HT-29 (cell line): ENCODE data around the gene NDST4. TPM values are rescaled to one million over a fixed set of nuclear protein-coding genes. Genes with fewer than 3 reads are reported as not detected.

Experiments
- DNase-seq: peaks from one replicate; pipeline ENCODE4 v3.0.0-alpha.2; 2015; ENCODE audit warnings: low spot score
- total RNA-seq: library from RNA; depleted of rRNA; stranded (reverse); fragments of >200 nt; shearing (Covaris generic); gene quantifications from 2 replicates; pipeline ENCODE4 v1.2.3, GENCODE V29; 2014

The NDST4 gene
- total RNA-seq, 1 experiment from 2014 or later = not detected

DNA sequence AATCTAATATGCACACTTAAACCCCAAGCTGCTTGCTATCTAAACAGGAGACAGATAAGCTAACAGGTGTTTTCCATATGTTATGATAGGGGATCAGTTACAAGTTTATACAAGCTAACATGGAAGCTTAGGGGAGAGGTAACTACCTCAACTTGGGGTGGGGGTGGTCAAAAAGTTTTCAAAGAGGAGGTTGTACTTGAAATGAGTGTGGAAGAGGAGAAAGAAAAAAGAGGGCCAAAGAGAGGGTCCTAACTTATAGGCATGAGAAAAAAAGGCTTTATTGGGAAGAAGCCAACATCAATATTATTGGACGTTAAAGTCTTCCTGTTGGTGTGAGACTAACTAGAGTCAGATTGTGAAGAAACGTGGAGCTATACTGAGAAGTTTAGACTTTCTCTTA is 205.9 kb downstream of the NDST4 start:
- no peak for DNase-seq

DNA sequence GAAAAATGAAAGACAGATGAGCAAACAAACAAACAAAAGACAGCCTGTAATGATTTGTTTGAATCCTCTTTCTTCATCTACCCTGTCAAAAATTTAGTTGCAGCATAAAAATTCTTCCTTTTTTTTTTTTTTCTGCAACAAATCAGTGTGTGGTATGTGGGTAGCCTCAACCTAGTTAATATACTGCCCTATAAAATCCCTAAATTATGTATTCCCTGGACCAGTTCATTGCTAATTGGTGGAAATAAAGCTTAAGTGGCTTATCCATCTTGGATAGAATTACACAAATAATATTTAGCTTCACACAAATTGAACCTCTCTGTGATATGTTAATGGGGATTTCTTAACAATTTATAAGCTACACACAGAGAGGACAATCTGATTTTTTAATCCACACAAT is 208.4 kb downstream of the NDST4 start:
- DNase-seq = no peak

DNA sequence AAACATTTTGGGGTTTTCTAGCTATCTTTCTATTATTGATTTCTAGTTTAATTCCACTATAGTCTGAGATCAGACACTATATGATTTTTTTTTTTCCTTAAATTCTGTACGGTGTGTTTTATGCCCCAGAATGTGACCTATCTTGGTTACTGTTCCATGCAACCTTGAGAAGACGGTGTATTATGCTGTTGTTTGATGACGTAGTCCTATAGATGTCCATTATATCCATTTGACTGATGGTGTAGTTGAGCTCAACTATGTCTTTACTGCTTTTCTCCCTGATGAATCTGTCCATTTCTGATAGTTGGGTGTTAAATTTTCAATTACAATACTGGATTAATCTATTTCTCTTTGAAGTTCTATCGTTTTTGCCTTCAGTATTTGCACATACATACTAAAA is 212.5 kb downstream of the NDST4 start:
- no peak for DNase-seq

DNA sequence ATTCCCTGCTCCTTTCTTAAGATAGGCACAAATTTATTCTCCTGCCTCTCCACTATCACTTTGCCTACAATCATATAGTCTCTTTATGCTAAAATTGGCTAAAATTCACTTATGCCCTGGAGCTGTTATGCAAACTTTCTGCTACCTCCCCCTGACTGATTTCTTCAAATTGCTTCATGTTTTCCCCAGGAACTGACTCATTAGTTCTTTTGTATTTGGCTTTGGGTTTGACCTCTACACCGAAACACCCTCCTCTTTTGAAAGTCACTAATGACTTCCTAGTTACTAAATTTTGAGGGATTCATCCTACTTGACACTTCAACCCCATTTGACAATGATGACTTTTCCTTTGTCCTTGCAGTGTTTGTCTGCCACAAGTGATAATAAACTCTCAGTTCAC is 222.6 kb downstream of the NDST4 start:
- no peak for DNase-seq

DNA sequence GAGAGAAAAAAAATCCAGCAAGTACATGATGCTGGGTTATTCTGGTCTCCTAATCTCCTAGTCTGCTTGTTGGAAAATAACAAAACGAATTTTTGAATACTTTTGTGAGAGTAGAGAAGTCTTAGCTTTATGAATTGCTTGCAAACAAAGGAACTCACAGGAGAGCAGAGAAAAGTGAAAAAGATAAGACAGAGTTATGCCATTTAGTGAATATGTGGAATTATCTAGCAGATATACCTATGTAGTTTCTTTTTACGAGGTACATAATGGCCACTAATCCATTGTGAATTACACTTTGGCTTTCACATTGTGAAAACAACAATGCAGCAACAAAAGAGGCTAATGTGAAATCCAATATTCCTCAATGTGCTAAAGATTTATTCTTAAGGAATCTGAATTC is 226.7 kb downstream of the NDST4 start:
- no peak for DNase-seq

DNA sequence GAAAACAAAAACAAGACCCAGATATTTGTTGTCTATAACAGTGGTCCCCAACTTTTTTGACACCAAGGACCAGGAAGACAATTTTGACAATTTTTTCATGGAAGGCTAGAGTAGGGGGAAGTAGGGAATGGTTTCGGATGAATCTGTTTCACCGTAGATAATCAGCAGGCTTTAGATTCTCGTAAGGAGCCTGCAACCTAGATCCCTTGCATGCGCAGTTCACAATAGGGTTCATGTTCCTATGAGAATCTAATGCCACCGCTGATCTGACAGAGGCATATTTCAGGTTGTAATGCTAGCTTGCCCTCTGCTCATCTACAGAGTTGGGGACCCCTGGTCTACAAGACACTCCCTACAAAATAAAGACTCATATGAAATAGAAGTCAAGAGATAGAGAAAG is 229.8 kb downstream of the NDST4 start:
- DNase-seq = no peak

DNA sequence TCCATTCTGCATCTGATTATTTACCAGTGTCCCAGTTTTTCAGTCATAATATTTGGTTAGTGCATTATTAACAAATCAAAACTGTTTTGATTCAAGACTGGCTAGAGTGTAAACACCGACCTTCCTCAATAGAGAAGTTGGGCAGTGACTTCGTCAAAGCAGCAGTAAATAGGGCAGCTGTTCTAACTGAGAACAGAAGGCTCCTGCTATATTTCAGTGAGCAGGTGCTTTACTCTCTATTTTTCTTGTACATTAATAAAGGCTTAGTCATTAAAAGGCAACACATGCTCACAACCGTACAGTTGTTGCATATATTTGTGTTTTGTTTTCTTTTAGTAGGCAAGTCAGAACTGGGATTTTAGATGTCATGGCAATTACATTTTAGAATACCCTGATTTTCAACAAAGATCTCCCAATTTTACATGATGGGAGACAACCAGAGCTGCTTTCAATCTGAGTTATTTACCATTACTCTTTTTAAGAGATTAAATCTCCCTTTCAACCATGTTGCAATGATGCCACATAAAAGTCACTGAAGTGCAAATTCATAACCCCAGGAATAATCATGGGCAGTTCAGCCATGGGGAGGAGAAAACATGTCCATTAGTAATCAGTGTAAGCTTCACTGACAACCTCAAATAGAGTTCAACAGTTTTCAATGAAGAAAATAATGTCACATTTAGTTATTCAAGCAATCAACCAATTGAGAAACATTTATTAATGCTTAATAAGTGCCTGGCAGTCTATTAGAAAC is 233.3 kb downstream of the NDST4 start:
- DNase-seq = no peak

DNA sequence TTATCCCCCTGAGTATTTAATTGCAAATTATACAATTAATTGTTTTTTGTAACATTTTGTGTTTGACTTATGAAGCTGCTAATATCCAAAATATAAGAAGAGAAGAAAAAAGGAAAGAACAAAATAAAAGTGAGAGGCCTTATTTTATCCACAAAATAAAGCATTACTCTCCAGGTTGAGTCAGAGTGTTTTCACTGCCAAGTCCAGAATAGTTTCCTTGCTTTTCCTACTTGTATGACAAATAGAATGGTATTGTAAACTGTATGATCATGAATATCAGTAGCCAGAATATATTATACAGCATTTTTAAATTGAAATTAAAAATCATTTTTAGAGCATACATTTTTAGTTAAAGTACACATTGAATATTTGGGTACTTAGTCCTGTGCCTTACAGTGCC is 237.8 kb downstream of the NDST4 start:
- no peak for DNase-seq

DNA sequence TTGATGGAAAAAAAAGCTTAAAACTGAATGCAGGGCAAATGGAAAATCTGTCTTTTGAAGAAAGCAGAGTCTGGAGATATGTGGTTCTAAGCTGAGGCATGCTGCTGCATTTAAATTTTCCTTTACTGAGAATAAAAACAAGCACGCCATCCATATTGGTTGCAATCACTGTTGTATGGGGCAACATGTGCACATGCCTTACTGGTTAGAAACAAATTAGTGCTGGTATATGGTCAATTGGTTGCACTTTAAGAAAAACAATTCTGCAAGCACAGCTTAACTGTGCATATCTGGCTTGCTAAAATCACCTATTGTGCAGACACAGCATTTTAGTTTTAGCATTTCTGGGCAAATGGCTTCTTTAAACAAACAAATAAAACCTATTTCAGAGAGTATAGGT is 239.1 kb downstream of the NDST4 start:
- DNase-seq = no peak

DNA sequence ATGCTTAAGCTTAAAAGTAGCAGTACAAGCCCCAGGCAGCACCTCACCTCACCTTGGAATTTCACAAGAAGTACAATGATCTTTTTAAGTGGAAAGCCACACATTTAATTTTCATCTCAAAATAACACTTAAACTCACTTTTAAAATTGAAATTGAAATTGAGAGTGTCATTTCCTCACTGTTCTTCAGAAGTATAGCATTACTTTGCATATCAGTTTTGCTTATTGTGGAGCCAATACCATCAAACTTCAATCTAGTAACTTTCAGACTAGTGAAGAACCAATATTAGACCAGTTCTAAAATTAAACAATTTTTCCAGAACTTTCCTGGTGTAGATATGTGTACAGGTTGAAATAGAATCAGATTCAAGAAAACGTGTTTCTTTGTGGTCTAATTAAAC is 242.4 kb downstream of the NDST4 start:
- no peak for DNase-seq

DNA sequence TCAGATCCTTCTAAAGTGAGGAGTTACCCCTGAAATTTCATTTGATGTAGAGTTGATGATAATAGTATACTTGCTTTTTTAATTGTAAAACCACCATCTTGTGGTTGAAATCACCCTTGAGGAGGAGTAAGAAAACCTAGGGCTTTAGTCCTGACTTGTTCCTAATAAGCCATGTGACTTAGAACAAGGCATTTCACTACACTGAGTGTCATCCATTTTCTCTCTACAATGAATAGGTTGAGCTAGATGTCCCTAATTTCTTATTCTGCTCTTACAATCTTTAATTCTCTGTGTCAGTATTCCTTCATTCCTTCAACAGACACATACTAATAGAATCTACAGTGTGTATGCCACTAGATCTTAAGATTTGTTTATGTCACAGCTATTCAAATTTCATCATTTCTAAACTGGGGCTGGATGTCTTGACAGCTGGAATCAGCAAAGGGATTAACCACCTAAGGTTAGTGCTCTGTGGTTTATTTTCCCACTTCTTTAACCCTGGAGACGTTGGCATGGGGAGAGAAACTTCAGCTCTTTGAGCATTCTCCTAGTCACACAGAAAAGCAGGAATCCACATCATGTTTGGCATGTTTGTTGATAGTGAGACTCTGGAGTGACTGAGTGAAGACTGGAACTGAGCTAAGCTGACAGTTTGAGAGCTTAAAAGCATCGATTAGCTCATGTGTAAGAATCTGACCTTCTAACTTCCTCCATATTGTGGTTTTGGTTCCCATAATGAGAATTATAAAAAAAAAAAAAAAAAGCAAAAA is 246.3 kb downstream of the NDST4 start:
- DNase-seq = no peak

DNA sequence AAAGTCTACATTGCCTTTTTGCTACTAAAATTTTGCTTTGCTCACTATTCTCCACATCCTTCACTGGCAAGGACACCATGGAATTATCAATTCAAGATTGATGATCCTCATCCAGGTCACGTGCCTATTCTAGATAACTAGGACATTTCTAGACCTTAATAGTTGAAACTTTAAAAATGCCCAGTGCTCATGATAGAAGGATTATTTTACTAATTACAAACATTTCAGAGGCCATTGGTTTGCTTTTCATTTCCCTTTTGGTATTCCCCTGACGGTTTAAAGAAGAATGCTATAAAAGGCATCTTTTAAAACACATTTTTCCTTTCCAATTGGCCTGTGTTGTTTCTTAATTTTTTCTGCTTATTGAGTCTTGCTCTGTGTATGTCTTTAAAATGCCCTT is 249.4 kb downstream of the NDST4 start:
- DNase-seq = no peak

DNA sequence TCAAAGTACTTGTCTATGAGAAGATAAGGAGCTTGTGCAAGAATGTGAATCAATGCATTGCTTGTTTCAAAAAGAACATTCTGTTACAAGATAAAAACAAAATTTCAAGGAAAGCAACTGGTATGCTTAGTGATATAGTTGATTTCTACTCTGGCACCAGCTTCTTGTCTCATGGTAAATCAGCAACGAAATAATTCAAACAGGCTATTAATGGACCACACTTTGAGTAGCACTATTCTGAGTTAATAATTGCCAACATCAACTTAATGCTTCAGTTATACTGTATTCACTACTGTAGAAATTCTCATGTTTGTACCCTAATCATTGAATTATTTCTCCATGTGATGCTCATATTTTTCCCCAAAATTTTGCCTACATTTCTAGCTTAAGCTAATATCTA is 252.6 kb downstream of the NDST4 start:
- DNase-seq = no peak

DNA sequence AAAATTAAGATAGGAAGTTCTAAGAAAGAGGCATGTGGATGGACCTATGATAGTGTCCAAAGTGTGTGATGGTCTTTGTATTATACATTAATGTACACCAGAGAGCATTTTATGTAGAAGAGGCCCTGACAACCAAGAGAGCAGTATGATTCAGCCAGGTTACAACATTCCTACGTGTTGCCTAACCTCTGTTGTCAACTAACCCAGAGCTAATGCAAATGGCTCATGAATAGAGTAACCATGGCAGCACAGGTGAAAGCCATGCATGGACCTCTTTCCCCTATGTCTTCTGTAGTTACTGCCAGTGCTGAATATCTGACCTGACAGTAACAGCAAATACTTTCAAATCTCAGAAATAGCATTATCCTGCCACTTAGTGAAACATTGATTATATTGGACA is 255.6 kb downstream of the NDST4 start:
- DNase-seq = no peak

DNA sequence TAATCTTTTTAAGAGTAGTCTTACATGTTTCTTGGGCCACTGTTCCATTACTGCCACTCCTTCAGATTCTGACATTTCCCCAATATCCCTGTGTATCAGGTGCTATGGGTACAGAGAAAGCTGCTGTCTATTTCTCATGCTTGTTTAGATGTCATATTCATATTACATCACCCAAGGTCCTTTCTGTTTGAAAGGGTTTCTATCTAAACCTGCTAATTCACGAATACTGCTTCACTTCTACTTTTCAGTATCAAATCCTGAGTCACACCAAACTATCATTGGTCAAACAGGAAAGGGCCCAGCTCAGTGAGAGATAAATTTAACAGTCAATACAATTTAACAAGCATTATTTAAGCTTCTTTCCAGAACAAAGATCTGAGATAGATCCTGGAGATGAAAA is 273.4 kb downstream of the NDST4 start:
- no peak for DNase-seq

DNA sequence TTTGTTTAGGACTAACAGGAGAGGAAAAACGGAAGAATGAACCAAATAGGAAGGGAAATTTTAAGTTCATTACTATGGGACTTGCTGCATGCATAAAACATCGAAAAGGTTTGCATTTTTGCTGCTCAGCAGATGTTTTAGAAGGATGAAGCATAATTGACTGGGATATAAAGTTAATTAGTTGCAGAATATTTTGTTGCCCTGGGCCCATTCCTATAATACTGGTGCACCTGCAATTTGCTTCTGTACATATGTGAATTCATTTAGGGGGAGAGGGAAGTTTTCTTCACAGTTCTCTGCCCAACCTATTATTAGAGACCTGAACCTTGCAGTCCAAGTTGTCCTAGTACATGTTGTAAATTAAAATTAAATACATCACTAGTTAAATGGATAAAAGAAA is 282.8 kb downstream of the NDST4 start:
- no peak for DNase-seq

DNA sequence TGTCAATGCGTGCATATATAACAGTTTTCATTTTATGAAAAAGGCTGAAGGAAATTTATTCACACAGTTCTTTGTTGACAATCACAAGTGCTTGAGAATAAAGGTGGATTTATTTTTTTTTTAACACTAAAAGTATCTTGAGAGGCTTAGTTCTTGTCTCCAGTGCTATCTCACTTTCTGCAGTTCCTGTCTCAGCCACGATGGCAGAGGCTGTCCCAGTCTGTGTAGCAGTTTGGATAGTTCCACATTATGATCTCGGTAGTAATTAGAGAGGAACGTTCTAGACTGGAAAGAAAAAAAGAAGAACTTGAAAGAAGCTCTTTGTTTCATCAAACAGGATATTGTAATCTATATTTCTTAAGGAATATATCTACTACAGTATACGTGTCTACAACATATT is 285.8 kb downstream of the NDST4 start:
- DNase-seq = no peak

DNA sequence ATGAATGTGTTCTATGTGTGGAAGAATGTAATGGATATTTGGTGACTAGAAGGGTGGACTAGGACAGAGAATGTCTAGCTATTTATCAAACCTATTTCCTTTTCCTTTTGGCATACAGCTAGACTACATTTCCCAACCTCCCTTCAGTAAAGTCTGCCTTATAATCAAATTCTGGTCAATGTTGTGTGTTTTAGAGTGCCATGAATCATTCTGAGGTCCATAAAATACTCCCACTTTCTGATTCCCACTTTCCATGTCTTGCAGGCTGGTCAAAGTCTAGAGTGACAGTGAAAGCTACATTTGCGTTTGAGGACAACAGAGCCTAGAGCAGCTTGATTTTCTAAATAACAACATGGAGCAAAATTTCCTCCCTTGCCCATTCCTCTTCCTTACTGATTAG is 297.7 kb downstream of the NDST4 start:
- DNase-seq = no peak

DNA sequence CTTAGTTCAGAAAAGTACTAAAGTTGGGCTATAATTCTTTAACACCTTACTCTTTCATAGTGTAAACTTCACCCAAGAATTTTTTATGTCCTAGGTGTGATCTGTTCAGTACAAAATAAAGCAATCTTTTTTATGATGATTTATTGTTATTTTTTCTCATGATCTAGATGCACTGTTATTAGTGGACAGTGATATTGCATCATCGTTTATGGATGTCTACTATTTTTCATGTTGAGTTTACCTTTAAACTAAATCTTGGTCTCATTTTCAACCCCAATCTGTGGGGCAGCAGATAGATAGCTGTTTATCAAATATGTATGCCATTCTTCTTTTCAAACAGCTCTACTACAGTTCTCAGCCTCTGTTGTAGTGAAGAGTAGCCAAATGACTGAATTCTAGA is 299.5 kb downstream of the NDST4 start:
- no peak for DNase-seq

DNA sequence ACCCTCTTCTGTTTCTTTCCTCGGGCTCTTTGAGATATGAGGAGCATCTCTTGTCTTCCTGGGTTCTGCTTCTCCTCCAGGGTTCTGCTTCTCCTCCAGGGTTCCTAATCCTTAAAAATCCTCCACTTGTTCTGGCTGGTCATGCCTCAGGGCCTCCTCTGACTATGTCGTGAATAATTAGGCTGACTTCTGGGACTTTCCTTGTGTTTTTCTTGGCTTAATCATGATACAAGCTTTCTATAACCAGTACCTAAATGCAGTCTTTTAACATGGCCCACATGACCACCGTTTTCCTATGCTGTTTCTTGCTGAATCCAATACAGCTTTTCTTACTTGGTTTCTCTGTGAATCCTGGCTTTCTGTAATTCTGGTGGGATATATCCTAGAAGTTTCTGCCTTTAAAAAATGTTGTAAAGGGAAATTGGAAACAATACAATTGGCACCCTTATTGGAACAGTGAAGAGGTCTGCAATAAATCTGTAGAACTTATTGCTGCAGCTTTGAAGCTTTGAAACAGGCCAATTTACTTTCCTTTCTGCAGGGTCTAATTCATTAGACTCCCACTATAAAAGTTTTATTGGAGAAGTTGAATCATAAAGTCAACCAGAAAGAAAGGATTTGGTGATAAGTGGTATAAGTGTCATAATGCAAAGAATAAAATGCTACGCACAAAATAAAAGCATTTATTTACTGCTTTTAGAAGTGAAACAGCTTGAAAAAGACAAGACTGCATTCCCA is 301.7 kb downstream of the NDST4 start:
- no peak for DNase-seq

DNA sequence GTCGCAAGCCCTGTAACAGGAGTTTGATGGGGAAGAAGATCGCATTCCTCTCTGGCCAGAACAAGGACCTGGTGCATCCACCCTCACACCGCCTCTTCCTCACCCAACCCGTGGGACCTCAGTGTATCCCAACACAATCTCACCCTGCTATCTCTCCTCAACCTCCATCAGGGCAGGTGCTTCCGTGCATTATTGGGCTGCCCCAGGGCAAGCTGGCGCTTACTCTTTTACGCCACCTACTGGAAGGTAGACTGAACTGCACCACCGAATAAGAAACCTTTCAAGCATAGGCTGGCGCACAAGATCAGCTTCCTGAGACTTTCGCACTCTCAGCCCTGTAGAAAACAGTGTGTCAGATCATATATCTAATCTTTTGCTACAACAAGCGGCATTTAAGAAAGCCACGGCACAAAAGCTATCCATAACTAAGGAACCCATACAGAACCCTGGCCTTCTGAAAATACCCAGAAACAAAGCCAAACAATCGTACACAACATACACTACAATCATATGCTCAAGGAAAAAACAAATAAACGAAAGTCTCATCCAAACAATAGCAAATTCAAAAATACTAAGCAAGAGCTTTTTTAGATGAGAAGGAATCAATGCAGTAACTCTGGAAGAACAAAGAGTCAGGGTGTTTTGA is 305.5 kb downstream of the NDST4 start:
- peak; percentile 54 for DNase-seq

DNA sequence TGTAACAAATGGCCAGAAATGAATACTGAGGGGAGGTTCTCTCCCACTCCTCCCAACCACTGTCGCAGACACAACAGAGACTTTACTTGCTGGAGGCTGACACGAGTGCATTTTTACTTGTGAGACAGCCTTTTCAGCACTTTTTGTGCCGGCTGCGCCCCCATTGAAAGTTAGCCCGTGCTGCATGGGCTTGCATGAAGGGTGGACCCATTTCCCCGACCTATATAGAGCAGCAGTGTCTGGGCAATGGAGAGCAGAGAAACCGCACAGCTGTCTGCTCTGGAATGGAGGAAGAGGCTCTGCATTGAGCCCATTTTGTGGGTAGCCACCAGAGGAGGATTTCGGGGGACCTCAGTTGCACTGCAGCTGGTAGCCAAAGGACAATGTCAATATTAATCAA is 306.1 kb downstream of the NDST4 start:
- no peak for DNase-seq
